Activated naive CD8-positive, alpha-beta T cell treated with anti-CD3 and anti-CD28 coated beads, Interleukin-2, amount 50 U/mL, for 24 hours (primary cell): ENCODE results near the gene VAT1.

Source experiments
- ATAC-seq: fragments of 150-1000 bp; cut with Tn5 transposase; one replicate; pipeline ENCODE4 v1.10.0; 2021
- DNase-seq: peaks from one replicate; pipeline ENCODE4 v3.0.0; 2021
- H3K27ac Mint-ChIP-seq: one replicate; pipeline ENCODE4 v1.8.0; 2021; ENCODE audit warnings: mild to moderate bottlenecking, mixed read lengths
- H3K27me3 Mint-ChIP-seq: one replicate; pipeline ENCODE4 v1.8.0; 2021; ENCODE audit warnings: mixed read lengths
- H3K36me3 Mint-ChIP-seq: one replicate; pipeline ENCODE4 v1.8.0; 2021; ENCODE audit warnings: low read depth, mixed read lengths
- H3K4me1 Mint-ChIP-seq: one replicate; pipeline ENCODE4 v1.8.0; 2021; ENCODE audit warnings: mixed read lengths
- H3K4me3 Mint-ChIP-seq: one replicate; pipeline ENCODE4 v1.8.0; 2021; ENCODE audit warnings: mild to moderate bottlenecking, moderate library complexity, mixed read lengths
- H3K9me3 Mint-ChIP-seq: one replicate; pipeline ENCODE4 v1.8.0; 2021; ENCODE audit warnings: mixed read lengths

VAT1 gene

GRCh38 chr17:43020030-43020621 is 2.1 kb downstream of the VAT1 start:
- ATAC-seq, result no peak
- H3K27ac Mint-ChIP-seq, result no peak overlapping the region
- no peak for DNase-seq
- H3K27me3 Mint-ChIP-seq, result peaks cover 6% of the 10 kb centered on the region
- no peaks in the 10 kb centered on the region for H3K36me3 Mint-ChIP-seq
- H3K4me1 Mint-ChIP-seq, result peaks cover 37% of the 10 kb centered on the region
- no peaks in the 10 kb centered on the region for H3K9me3 Mint-ChIP-seq
- H3K4me3 Mint-ChIP-seq, result peak overlapping the region; percentile 79

- Mint-ChIP-seq H3K4me3 (no peak overlapping the region), H3K4me1 (peaks cover 32% of the 10 kb centered on the region), H3K27ac (no peak overlapping the region), H3K27me3 (peaks cover 1% of the 10 kb centered on the region), H3K9me3 (no peaks in the 10 kb centered on the region), H3K36me3 (no peaks in the 10 kb centered on the region)
- ATAC-seq (no peak), DNase-seq (no peak)
Observed at GRCh38 chr17:43019418-43019817, 2.8 kb downstream of the VAT1 start.

- H3K4me3 Mint-ChIP-seq, result no peak overlapping the region
- H3K27me3 Mint-ChIP-seq, result no peaks in the 10 kb centered on the region
- H3K27ac Mint-ChIP-seq, result no peak overlapping the region
- DNase-seq (no peak), ATAC-seq (no peak)
- peaks cover 30% of the 10 kb centered on the region for H3K4me1 Mint-ChIP-seq
- H3K9me3 Mint-ChIP-seq, result no peaks in the 10 kb centered on the region
- no peaks in the 10 kb centered on the region for H3K36me3 Mint-ChIP-seq
Observed at GRCh38 chr17:43018932-43019331, 3.3 kb downstream of the VAT1 start.

DNA sequence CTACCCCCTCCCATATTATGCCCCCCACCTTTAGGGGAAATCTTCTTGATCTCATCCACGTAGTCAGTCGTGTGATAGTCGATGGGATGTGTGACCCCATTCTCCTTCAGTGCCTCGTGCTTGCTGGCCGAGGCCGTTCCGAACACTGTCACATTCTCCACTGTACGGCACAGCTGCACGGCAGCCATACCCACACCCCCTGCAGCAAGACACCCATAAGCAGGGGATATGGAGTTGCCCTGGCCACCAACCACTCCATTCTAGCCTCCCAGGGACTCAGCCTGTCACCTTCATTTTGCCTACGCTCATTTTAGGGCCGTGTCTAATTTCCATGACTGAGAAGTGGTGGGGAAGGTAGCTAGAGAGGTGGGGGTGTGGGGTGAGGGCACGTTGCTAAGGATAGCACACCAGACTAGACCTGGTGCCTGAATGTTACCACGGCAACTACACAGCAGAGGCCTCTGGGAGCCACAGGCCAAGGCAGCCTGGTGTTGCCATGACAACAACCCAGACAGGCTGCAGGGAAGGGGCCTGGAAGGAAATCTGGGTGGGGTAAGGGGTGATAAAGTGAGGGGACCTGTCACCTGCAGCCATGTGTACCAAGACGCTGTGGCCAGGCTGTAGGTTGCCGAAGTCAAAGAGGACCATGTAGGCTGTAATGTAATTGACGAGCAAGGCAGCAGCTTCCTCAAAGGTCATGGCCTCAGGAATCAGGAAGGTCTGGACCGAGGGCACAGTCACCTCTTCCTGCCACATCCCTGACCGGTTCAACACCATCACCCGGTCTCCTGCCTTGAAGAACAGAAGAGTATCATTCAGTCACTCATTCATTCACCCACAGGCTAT is 4.0 kb downstream of the VAT1 start:
- Mint-ChIP-seq H3K36me3 (peaks cover 4% of the 10 kb centered on the region), H3K4me3 (no peak overlapping the region), H3K27me3 (no peaks in the 10 kb centered on the region), H3K4me1 (peaks cover 28% of the 10 kb centered on the region), H3K9me3 (no peaks in the 10 kb centered on the region), H3K27ac (peak overlapping the region; percentile 16)
- DNase-seq, result no peak
- ATAC-seq, result no peak

- DNase-seq (no peak), ATAC-seq (no peak)
- Mint-ChIP-seq H3K36me3 (peaks cover 10% of the 10 kb centered on the region), H3K4me3 (no peak overlapping the region), H3K27ac (no peak overlapping the region), H3K27me3 (no peaks in the 10 kb centered on the region), H3K9me3 (no peaks in the 10 kb centered on the region), H3K4me1 (peaks cover 19% of the 10 kb centered on the region)
Observed at GRCh38 chr17:43016216-43016615, 6.0 kb downstream of the VAT1 start.

- Mint-ChIP-seq H3K4me1 (peaks cover 18% of the 10 kb centered on the region), H3K27ac (no peak overlapping the region), H3K27me3 (no peaks in the 10 kb centered on the region), H3K4me3 (no peak overlapping the region), H3K9me3 (no peaks in the 10 kb centered on the region), H3K36me3 (peaks cover 10% of the 10 kb centered on the region)
- ATAC-seq (no peak), DNase-seq (no peak)
Observed at GRCh38 chr17:43015579-43015978, 6.6 kb downstream of the VAT1 start.

DNA sequence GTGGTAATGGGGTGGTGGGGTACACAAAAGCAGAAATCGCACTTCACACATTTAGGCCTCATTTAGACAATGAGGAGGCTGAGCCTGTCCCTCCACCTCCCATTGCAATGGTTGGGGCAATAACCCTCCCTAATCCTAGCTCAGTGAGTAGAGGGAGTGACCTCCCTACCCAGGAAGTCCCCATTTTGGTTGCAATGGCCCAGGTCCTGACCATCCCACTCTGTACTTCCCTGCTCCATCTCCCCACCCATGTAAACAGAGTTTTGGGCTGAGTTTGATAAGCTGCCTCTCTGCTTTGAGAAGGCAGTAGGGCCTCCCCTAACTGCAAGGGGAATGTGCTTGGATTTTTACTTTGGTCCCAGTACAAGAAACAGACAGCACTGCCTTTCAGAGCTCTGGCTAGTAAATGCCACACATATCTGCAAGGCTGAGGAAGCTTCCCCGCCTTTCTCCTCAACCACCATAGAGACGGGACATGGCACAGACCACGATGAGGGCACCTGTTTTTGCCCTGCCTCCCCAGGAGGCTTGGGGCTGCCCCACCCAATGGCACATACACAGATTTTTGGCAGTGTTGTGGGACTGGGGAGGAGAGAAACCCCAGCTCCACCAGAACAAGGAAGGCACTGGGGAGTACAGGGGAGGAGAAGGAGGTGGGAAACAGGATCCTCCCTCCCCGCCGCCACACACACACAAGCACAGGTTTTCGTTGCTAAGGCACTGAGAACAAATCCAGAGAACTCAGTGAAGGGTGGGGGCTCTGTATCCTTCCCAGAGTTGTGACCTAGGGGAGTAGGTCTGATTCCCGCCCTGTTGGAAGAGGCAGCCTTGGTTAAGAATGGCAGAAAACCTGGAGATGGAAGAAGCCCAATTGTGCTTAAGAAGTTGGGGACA is 7.3 kb downstream of the VAT1 start:
- Mint-ChIP-seq H3K27ac (peak overlapping the region; percentile 68), H3K4me1 (peaks cover 18% of the 10 kb centered on the region), H3K9me3 (no peaks in the 10 kb centered on the region), H3K36me3 (peaks cover 10% of the 10 kb centered on the region), H3K27me3 (no peaks in the 10 kb centered on the region), H3K4me3 (no peak overlapping the region)
- no peak for DNase-seq
- ATAC-seq, result no peak

GRCh38 chr17:43014020-43014648 is 8.1 kb downstream of the VAT1 start:
- Mint-ChIP-seq H3K36me3 (peaks cover 10% of the 10 kb centered on the region), H3K27me3 (no peaks in the 10 kb centered on the region), H3K4me3 (no peak overlapping the region), H3K27ac (no peak overlapping the region), H3K4me1 (peaks cover 13% of the 10 kb centered on the region), H3K9me3 (no peaks in the 10 kb centered on the region)
- DNase-seq (no peak), ATAC-seq (no peak)

- no peak for DNase-seq
- no peaks in the 10 kb centered on the region for H3K27me3 Mint-ChIP-seq
- no peak overlapping the region for H3K27ac Mint-ChIP-seq
- H3K36me3 Mint-ChIP-seq, result peaks cover 10% of the 10 kb centered on the region
- H3K4me1 Mint-ChIP-seq, result peaks cover 12% of the 10 kb centered on the region
- H3K4me3 Mint-ChIP-seq, result no peak overlapping the region
- H3K9me3 Mint-ChIP-seq, result no peaks in the 10 kb centered on the region
- ATAC-seq, result no peak
Observed at GRCh38 chr17:43013296-43013695, 8.9 kb downstream of the VAT1 start.

GRCh38 chr17:43011728-43012472 is 10.3 kb downstream of the VAT1 start:
- Mint-ChIP-seq H3K4me3 (no peak overlapping the region), H3K27me3 (no peaks in the 10 kb centered on the region), H3K27ac (no peak overlapping the region), H3K4me1 (peaks cover 20% of the 10 kb centered on the region), H3K36me3 (peaks cover 10% of the 10 kb centered on the region), H3K9me3 (no peaks in the 10 kb centered on the region)
- ATAC-seq, result no peak
- DNase-seq, result no peak

GRCh38 chr17:43010667-43011308 is 11.4 kb downstream of the VAT1 start:
- Mint-ChIP-seq H3K4me3 (no peak overlapping the region), H3K4me1 (peaks cover 27% of the 10 kb centered on the region), H3K27ac (peak overlapping the region; percentile 61), H3K27me3 (no peaks in the 10 kb centered on the region), H3K36me3 (peaks cover 11% of the 10 kb centered on the region), H3K9me3 (no peaks in the 10 kb centered on the region)
- no peak for DNase-seq
- no peak for ATAC-seq

GRCh38 chr17:43006639-43007551 is 15.3 kb downstream of the VAT1 start, which contains the start of gene IFI35:
Gene IFI35 (plus strand): TSS chr17:43006784. CDS start chr17:43006948, 164 bp downstream.
- Mint-ChIP-seq H3K36me3 (peaks cover 30% of the 10 kb centered on the region), H3K27me3 (no peaks in the 10 kb centered on the region), H3K27ac (peak within 1 kb of the TSS; percentile 97), H3K9me3 (no peaks in the 10 kb centered on the region), H3K4me1 (peaks cover 41% of the 10 kb centered on the region), H3K4me3 (peak within 1 kb of the TSS; percentile 96)
- peak; percentile 94 for ATAC-seq
- DNase-seq, result peak; percentile 87
